Hepatocyte (in vitro differentiated cells): ENCODE measurements around the gene ARPP21.

Experiments used
- CTCF ChIP-seq: fragments of 200-600 bp; sonication (generic); IDR thresholded peaks from 2 replicates; pipeline ENCODE4 v1.5.1; 2016; ENCODE audit warnings: antibody characterized with exemption, mild to moderate bottlenecking; ENCODE audit not compliant: poor library complexity
- EZH2 ChIP-seq: fragments of 200-600 bp; sonication (generic); IDR thresholded peaks from 2 replicates; pipeline ENCODE4 v1.6.1; 2016; ENCODE audit warnings: antibody characterized with exemption, mild to moderate bottlenecking, borderline replicate concordance
- EZH2phosphoT487 ChIP-seq: fragments of 200-600 bp; sonication (generic); IDR thresholded peaks from one replicate; pipeline ENCODE4 v1.6.1; 2018; ENCODE audit warnings: antibody characterized with exemption, mild to moderate bottlenecking, low read depth, moderate library complexity; ENCODE audit not compliant: unreplicated experiment, severe bottlenecking

DNA sequence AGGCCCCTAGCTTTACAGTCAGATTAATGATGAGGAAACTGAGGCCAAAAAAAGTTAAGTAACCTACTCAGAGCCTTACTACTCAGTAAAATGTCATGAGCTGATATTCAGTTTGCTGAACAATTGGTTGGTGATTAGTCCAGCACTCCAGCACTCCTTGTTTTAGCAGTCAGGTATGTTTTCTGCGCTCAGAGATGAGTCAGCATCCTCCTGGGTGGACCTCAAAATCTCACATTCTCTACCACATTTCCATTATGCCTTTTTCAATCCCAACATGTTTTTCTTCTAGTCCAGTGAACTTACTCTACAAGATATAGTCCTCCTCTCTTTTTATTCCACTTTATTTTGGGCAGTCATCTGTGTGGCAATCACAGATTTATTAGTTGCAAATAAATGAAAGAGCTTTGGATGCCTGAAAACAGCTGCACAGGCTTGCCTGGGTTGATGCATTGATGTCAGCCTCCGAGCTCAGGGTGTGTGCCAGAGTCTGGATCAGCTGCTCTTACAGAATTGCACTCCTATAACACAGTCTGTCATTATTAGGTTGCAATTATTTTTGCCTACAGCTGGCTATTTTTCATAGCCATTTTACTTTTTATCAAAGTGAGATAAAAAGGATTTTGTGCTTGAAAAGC lies 133.2 kb downstream of the ARPP21 start:
- TF ChIP-seq CTCF, result no peak
- no peak for TF ChIP-seq EZH2phosphoT487
- TF ChIP-seq EZH2, result no peak
